Measurements from ENCODE around the gene R3HDM4.
A peak's percentile ranks its signal among the peaks of the same experiment; 100 is the strongest.
"Not testable (repeated sequence)": the region's sequence is repeated elsewhere in the genome, so short reads cannot be mapped to it uniquely, and the experiment has no call there.

Gene R3HDM4

DNA sequence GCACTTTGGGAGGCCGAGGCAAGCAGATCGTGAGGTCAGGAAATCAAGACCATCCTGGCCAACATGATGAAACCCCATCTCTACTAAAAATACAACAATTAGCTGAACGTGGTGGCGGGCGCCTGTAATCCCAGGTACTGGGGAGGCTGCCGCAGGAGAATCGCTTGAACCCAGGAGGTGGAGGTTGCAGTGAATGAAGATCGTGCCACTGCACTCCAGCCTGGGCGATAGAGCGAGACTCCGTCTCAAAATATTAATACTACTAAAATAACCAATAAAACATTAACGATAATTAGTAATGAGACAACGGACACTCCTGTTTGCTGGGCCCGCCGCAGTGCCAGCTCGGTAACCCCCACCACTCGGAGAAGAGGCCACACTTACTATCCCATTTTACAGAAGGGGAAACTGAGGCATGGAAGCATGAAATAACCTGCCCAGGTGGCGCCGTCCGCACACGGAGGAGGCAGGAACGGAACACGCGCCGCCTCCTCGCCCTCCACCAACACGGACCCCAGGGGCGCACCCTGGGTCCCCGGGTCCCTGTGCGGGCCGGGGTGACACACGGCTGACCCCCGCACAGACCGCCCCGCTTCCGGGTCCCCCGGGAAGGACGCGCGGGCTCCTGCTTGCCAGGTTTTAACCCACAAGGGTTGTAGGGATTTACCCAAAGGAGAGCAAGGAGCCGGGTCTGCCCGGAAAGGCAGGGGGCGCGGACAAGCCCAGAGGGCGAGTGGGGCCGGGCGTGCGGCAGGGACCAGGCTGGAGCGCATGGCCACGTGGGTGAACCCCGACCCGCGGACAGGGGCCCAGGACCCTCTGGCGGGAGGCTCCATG lies 1.6 kb downstream of the R3HDM4 start:
- no peak for DNase-seq

DNA sequence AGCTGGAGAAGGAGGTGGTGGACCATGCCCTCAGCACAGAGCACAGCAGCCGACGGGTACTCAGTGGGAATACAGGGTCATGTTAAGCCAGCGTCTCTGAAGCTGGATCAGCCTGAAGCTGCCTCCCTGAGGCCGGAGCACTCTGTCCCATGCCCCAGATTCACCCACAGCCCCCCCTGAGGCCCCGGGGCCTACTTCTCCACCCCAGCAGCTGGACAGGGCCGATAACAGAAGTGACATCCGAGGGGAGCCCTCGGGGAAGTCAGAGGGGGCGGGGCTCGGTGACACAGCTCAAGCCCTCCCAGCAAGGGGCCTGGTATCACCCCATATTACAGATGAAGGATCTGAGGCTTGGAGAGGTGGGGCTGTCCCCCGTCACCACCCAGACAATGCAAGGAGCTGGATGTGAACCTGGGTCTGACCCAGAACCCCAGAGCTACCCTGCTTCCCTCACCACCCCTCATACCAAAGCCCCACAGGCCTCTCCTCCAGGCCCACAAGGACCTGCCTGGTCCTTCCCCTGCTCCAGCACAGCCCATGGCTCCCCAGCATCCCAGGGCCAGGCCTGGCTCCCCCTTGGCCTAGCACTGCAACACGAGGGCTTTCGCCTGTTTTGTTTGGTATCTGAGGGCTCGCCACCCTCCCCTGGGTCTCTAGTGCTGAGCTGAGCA lies 5.7 kb downstream of the R3HDM4 start:
- no peak for DNase-seq

- DNase-seq, result no peak
Measured at GRCh38 chr19:906480-906879, 6.5 kb downstream of the R3HDM4 start.

- no peak for DNase-seq
Measured at GRCh38 chr19:904545-904944, 8.5 kb downstream of the R3HDM4 start.

DNA sequence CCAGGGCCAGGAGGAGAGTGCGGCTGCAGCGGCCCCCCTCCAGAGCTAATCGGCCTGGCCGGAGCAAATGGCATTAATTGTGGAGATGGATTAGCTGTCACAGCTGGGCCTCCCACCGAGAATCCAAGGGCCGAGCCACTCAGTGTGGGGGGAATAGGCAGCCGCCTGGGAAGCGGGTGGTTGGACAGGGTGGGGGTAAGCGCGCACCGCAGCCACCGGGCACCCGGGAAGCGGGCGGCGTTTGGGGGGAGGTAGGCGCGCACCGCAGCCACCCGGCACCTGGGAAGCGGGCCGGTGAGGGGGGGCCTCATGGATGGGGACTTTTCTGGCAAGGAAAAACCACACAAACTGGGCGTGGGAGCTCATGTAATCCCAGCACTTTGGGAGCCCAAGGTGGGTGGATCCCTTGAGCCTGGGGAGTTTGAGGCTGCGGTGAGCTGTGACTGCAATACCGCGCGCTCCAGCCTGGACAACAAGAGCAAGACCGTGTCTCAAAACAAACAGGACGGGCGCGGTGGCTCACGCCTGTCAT lies 9.7 kb downstream of the R3HDM4 start:
- DNase-seq, result no peak

- no peak for DNase-seq
Measured at GRCh38 chr19:902446-903226, 10.4 kb downstream of the R3HDM4 start.

DNA sequence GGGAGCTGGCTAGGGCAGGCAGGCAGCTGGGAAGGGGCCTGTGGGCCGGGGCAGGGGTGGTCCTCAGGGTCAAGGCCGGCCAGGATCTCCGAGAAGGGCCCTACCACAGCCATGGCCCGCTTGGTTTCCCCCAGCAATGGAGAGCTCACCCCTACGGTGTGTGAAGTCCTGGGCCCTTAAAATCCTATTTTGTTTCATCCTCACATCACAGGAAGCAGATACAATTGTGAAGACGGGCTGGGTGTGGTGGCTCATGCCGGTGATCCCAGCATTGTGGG lies 11.0 kb downstream of the R3HDM4 start:
- DNase-seq, result no peak

GRCh38 chr19:901216-902092 lies 11.6 kb downstream of the R3HDM4 start:
- no peak for DNase-seq

DNA sequence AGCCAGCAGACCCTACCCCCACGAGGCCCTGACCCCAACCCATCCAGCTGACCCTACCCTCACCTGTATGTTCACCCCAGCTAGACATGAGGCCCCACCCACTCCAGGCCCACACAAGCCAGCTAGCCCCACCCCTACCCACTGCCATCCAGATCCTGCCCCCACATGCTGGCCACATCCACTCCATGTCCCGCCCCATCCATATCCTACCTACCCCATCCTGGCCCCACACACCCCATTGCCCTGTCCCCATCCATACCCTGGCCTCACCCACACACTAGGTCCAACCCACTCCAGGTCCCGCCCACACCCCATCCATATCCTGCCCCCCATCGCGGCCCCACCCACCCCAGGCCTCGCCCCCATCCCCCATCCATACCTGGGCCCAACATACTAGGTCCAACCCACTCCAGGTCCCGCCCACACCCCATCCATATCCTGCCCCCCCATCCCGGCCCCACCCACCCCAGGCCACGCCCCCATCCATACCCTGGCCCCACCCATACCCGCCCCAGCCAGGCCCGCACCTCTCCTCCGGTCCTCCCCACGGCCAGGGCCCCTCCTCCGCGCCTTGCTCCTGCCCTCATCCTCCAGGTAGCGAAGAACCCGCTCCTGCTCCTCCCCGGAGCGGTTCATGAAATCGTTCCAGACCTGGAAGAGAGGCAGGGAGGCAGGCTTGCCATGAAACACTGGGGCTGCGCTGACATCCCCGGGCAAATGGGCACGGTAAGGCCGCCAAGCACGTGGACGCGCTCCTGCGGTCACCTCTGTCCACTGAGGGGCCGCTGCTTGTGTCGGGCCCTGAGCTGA lies 12.5 kb downstream of the R3HDM4 start:
- DNase-seq, result no peak

GRCh38 chr19:900043-900301 lies 13.0 kb downstream of the R3HDM4 start:
- no peak for DNase-seq

DNA sequence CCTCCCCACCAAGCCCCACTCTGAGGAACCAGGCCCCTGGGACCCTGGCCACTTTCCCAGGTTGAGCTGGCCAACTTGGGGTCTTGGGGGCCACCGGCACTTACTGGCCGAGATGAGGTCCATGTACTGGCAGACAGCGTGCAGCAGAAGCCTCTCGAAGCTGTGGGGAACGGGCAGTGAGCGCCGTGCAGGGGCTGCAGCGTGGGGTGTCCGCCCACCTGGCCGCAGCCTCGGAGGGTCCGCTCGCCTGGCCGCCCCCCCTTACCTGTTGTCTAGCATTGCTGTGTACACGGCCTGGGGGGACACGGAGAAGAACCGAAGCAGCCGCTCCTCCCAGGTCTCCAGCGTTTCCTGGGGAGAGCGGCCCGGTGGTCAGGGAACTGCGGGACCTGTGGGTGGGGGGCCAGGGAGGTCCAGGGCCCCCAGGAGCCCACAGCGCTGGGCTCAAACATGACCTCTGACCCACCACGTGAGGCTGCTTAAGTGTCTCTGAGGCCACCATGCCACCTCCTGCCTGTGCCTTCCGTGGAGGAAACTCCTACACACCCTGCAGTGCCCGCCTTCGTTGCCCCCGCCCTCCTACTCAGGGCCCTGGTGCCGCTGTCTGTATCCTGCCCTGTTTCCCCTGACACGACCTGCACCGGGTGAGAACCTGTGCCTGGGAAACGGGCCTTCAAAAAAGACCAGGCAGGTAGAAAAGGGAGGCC lies 13.5 kb downstream of the R3HDM4 start:
- no peak for DNase-seq

DNA sequence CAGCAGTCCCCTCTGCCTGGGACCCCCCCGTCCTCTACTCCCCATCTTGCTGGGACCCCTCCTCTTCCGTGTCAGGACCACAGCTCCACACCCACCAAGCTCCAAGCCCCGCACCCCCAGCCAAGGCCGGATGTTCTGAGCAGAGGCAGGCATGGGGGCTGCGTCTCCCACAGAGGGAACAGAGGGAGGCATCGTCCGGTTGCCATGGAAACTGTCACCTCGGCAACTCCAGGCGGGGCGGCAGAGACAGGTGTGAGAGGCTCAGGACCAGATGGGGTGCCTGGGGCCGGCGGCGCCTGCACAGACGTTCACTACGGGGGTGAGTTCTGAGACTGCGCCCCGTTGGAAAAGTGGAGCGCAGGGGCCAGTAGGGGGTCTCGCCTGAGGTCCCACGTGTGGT lies 14.4 kb downstream of the R3HDM4 start:
- DNase-seq, result no peak

GRCh38 chr19:897442-898039 lies 15.5 kb downstream of the R3HDM4 start:
- DNase-seq, result no peak

DNA sequence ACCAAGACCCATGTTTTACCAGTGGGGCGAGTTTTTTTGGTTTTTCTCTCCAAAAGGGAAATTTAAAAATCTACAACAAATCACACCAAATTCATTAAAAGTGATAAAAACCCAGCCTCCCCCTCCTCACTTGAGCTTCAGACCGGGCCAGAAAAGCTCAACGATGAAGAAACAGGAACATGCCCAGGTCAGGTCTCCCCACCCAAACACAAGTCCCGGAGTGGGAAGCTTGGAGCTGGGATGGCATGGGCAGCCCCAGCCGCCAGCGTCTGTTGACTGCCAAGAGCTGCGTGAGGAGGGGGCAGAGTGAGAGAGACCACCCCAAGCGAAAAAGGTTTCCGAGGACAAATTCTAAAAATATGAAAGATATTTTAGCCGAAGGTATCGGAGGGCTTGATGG lies 16.0 kb downstream of the R3HDM4 start:
- DNase-seq, result no peak

- no peak for DNase-seq
Measured at GRCh38 chr19:896434-896833, 16.6 kb downstream of the R3HDM4 start.

DNA sequence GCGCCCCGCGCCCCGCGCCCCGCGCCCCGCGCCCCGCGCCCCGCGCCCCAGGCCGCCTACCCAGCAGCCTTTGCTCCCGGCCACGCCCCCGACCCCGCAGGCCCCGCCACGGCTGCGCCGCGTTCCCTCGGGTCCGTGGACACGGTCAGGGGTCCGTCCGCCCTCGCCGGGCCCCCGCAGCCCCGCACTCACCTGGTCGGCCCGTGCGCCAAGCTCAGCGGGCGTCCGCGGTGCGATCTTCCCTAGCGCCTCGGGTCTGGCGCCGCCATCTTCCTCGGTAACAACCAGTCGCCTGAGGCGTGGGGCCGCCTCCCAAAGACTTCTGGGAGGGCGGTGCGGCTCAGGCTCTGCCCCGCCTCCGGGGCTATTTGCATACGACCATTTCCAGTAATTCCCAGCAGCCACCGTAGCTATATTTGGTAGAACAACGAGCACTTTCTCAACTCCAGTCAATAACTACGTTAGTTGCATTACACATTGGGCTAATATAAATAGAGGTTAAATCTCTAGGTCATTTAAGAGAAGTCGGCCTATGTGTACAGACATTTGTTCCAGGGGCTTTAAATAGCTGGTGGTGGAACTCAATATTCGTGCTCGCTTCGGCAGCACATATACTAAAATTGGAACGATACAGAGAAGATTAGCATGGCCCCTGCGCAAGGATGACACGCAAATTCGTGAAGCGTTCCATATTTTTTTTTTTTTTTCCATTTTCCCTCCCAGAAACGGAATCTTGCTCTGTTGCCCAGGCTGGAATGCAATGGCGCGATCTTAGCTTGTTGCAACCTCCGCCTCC lies 19.9 kb downstream of the R3HDM4 start, which contains the start of the genes MED16 and RNU6-9:
Gene MED16 (minus strand): TSS at position 294 of the 796 bp plus-strand sequence. CDS start 2,056 bp downstream, outside the sequence.
Gene RNU6-9 (plus strand): TSS at position 591 of the 796 bp plus-strand sequence.
- DNase-seq, result peak; percentile 92 to 97

GRCh38 chr19:892243-892893 lies 20.7 kb downstream of the R3HDM4 start:
- DNase-seq, result no peak

GRCh38 chr19:891421-892200 lies 21.4 kb downstream of the R3HDM4 start:
- DNase-seq, result not testable (repeated sequence)
